LNCAP (cell line): Measurements from ENCODE around the gene ZNF516.

ENCODE experiments used
- CTCF ChIP-seq: fragments of 450-650 bp; IDR thresholded peaks from 2 replicates; pipeline ENCODE4 v1.5.1; 2017; ENCODE audit warnings: mild to moderate bottlenecking

Gene ZNF516

GRCh38 chr18:76328140-76328539 lies 166.9 kb downstream of the ZNF516 start:
- TF ChIP-seq CTCF: no peak

- no peak for TF ChIP-seq CTCF
These were observed 171.2 kb downstream of the ZNF516 start for GRCh38 chr18:76323891-76324290.

GRCh38 chr18:76322686-76323085 lies 172.4 kb downstream of the ZNF516 start:
- no peak for TF ChIP-seq CTCF

DNA sequence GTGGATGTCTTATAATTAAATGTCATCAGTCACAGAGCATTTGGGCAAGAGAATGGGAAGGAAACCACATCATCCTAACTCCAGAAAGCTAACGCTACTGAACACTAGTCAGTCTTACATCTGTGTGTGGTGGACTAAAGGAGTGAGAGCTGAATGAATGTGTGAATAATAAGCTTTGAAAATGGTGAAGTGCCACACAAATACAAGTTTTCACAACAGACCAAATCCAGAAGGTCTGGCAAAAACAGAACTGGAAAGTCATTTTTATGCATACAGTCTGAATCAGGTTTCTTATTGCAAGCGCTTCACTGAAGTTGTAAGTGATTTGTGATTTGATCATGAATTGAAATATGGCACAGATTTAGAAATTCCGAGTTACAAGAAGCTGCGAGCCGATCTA lies 175.7 kb downstream of the ZNF516 start:
- TF ChIP-seq CTCF: no peak

- no peak for TF ChIP-seq CTCF
These were observed 176.4 kb downstream of the ZNF516 start for GRCh38 chr18:76318607-76319006.

- TF ChIP-seq CTCF: no peak
These were observed 177.9 kb downstream of the ZNF516 start for GRCh38 chr18:76317136-76317535.

- TF ChIP-seq CTCF: no peak
These were observed 179.3 kb downstream of the ZNF516 start for GRCh38 chr18:76315722-76316230.

GRCh38 chr18:76314496-76314895 lies 180.5 kb downstream of the ZNF516 start:
- TF ChIP-seq CTCF: no peak
